ENCODE data around the gene CRELD1.
"Not testable (repeated sequence)": the region's sequence is repeated elsewhere in the genome, so short reads cannot be mapped to it uniquely, and the experiment has no call there.

The CRELD1 gene

GRCh38 chr3:9899289-9899791 lies 34.3 kb upstream of the CRELD1 start:
- no peak for DNase-seq (ENCODE audit: extremely low read depth, low read depth)
- no peak overlapping the region for H3K4me3 ChIP-seq (replicated peaks; ENCODE audit: low read depth, low read length)
- no peak for TF ChIP-seq CTCF (IDR thresholded peaks at IDR 0.05; ENCODE audit: low read depth, low read length, missing control alignments)

- not testable (repeated sequence) for DNase-seq (ENCODE audit: extremely low read depth, low read depth); H3K4me3 ChIP-seq (replicated peaks; ENCODE audit: low read depth, low read length)
These were observed 32.6 kb upstream of the CRELD1 start for GRCh38 chr3:9900965-9901415.

- no peak for DNase-seq (ENCODE audit: extremely low read depth, low read depth)
- no peak overlapping the region for H3K4me3 ChIP-seq (replicated peaks; ENCODE audit: low read depth, low read length)
- no peak for TF ChIP-seq CTCF (IDR thresholded peaks at IDR 0.05; ENCODE audit: low read depth, low read length, missing control alignments)
These were observed 31.7 kb upstream of the CRELD1 start for GRCh38 chr3:9901967-9902366.

- TF ChIP-seq CTCF (IDR thresholded peaks at IDR 0.05; ENCODE audit: low read depth, low read length, missing control alignments): no peak
- DNase-seq (ENCODE audit: extremely low read depth, low read depth): no peak
- H3K4me3 ChIP-seq (replicated peaks; ENCODE audit: low read depth, low read length): peak within 1 kb of the TSS; percentile 32
These were observed 31.0 kb upstream of the CRELD1 start, which contains the start of gene IL17RE for GRCh38 chr3:9902372-9903237. Gene IL17RE, plus strand, starts transcription at chr3:9902848. Its CDS starts 85 bp downstream, at chr3:9902933.

GRCh38 chr3:9903238-9903624 lies 30.4 kb upstream of the CRELD1 start:
- DNase-seq (ENCODE audit: extremely low read depth, low read depth): no peak
- no peak for TF ChIP-seq CTCF (IDR thresholded peaks at IDR 0.05; ENCODE audit: low read depth, low read length, missing control alignments)
- peak overlapping the region; percentile 32 for H3K4me3 ChIP-seq (replicated peaks; ENCODE audit: low read depth, low read length)

GRCh38 chr3:9903904-9904303 lies 29.7 kb upstream of the CRELD1 start:
- TF ChIP-seq CTCF (IDR thresholded peaks at IDR 0.05; ENCODE audit: low read depth, low read length, missing control alignments): no peak
- DNase-seq (ENCODE audit: extremely low read depth, low read depth): no peak
- H3K4me3 ChIP-seq (replicated peaks; ENCODE audit: low read depth, low read length): no peak overlapping the region

GRCh38 chr3:9906480-9906879 lies 27.2 kb upstream of the CRELD1 start:
- TF ChIP-seq CTCF (IDR thresholded peaks at IDR 0.05; ENCODE audit: low read depth, low read length, missing control alignments): no peak
- no peak for DNase-seq (ENCODE audit: extremely low read depth, low read depth)
- H3K4me3 ChIP-seq (replicated peaks; ENCODE audit: low read depth, low read length): no peak overlapping the region

Data from HFF-Myc (cell line).